GM12878 (cell line): ENCODE data around the gene HGS. TPM values are rescaled to one million over a fixed set of nuclear protein-coding genes. Genes with fewer than 3 reads are reported as not detected.
A peak's percentile ranks its signal among the peaks of the same experiment; 100 is the strongest.

ENCODE experiments used
- ATAC-seq: fragments of 200-7000 bp; cut with Tn5 transposase; 3 replicates; pipeline ENCODE4 v1.9.1; 2020; ENCODE audit warnings: mild to moderate bottlenecking, moderate library complexity
- BruUV-seq: library from RNA; stranded (reverse); fragments of 400-500 nt; replicated peaks from 2 replicates; lab custom pipeline; 2021; lab: Mats Ljungman, UMichigan
- CTCF ChIA-PET: fragments of 300-600 bp; sonication (Branson Sonifier 250); formaldehyde crosslinking; extraction: SDS; loops from one replicate; lab custom pipeline; 2021; ENCODE audit warnings: inconsistent platforms; lab: Yijun Ruan, JAX
- POLR2A ChIA-PET: fragments of 350-600 bp; formaldehyde crosslinking; extraction: SDS; loops from one replicate; lab custom pipeline; 2021; ENCODE audit warnings: inconsistent platforms; lab: Charles Lee
- RAD21 ChIA-PET: fragments of 300-600 bp; sonication (Branson Sonifier 250); formaldehyde crosslinking; loops from one replicate; lab custom pipeline; 2023; ENCODE audit warnings: antibody characterized with exemption; ENCODE audit not compliant: unreplicated experiment; lab: Charles Lee
- SMC1A ChIA-PET: fragments of 300-600 bp; sonication (Branson Sonifier 250); formaldehyde crosslinking; loops from one replicate; lab custom pipeline; 2023; ENCODE audit not compliant: unreplicated experiment, uncharacterized antibody; lab: Charles Lee
- DNase-seq: peaks from one replicate; pipeline ENCODE4 v3.0.0-alpha.2; 2011; ENCODE audit warnings: low read depth, low spot score
- FAIRE-seq: peaks from 3 replicates; lab custom pipeline; 2011; peaks lifted over from hg19 to GRCh38; lab: Jason Lieb, UNC
- H2AFZ ChIP-seq: 2 replicates; pipeline ENCODE4 v1.6.0; 2011; ENCODE audit warnings: low read depth, low read length, control low read depth; ENCODE audit not compliant: control insufficient read depth
- H3K27ac ChIP-seq: 2 replicates; pipeline ENCODE4 v1.5.1; 2011; ENCODE audit warnings: control low read depth; ENCODE audit not compliant: control insufficient read depth, insufficient read depth
- H3K27me3 ChIP-seq, 2 experiments: replicated peaks in 1 of 2; 2 replicates each; pipeline versions ENCODE4 v1.6.0 to v1.6.1; 2011; ENCODE audit warnings: low read length in 1 of 2; ENCODE audit not compliant: control insufficient read depth in 2 of 2, insufficient read depth in 2 of 2
- H3K36me3 ChIP-seq, 2 experiments: 2 replicates each; pipeline ENCODE4 v1.5.1; 2011; ENCODE audit warnings: low read length in 1 of 2; ENCODE audit not compliant: control insufficient read depth in 2 of 2, insufficient read depth in 2 of 2
- H3K4me1 ChIP-seq: 2 replicates; pipeline ENCODE4 v1.6.1; 2011; ENCODE audit warnings: mild to moderate bottlenecking, low read length, moderate library complexity, mixed read lengths; ENCODE audit not compliant: control insufficient read depth, insufficient read depth
- H3K4me2 ChIP-seq: 2 replicates; pipeline ENCODE4 v1.6.0; 2011; ENCODE audit warnings: control low read depth; ENCODE audit not compliant: control insufficient read depth, insufficient read depth
- H3K4me3 ChIP-seq: fragments of 200-600 bp; sonication (generic); 2 replicates; pipeline ENCODE4 v1.5.1; 2016
- H3K79me2 ChIP-seq: 2 replicates; pipeline ENCODE4 v1.6.0; 2011; ENCODE audit warnings: low read length; ENCODE audit not compliant: control insufficient read depth, insufficient read depth
- H3K9ac ChIP-seq: 2 replicates; pipeline ENCODE4 v1.8.0; 2011; ENCODE audit warnings: low read length, control low read depth, mixed read lengths; ENCODE audit not compliant: control insufficient read depth, insufficient read depth
- H3K9me3 ChIP-seq: replicated peaks from 3 replicates; pipeline ENCODE4 v1.5.1; 2011; ENCODE audit warnings: mild to moderate bottlenecking, low read length; ENCODE audit not compliant: control insufficient read depth, insufficient read depth
- H4K20me1 ChIP-seq: 2 replicates; pipeline ENCODE4 v1.6.0; 2011; ENCODE audit not compliant: control insufficient read depth, insufficient read depth
- BRCA1 ChIP-seq: IDR thresholded peaks from 2 replicates; pipeline ENCODE4 v1.6.1; 2011; ENCODE audit warnings: low read depth, low read length, improper control_type of control experiment
- EED ChIP-seq: sonication (generic); IDR thresholded peaks from 2 replicates; pipeline ENCODE4 v1.6.1; 2016; ENCODE audit warnings: antibody characterized with exemption, low read depth
- LARP7 ChIP-seq: fragments of 450-650 bp; IDR thresholded peaks from 2 replicates; pipeline ENCODE4 v1.6.1; 2017; ENCODE audit warnings: mild to moderate bottlenecking
- PRDM15 ChIP-seq: fragments of 450-650 bp; formaldehyde crosslinking; IDR thresholded peaks from 2 replicates; pipeline ENCODE4 v1.4.0; 2020; ENCODE audit warnings: mild to moderate bottlenecking, moderate library complexity
- RCOR1 ChIP-seq: conservative IDR thresholded peaks from 2 replicates; pipeline ENCODE4 v1.6.1; 2012; ENCODE audit warnings: low read depth, low read length, improper control_type of control experiment
- whole genome bisulfite sequencing: methylation state at CpG from one replicate; pipeline ENCODE4 v1.1.6; 2016; ENCODE audit warnings: low lambda C conversion rate; ENCODE audit not compliant: insufficient replicate concordance, insufficient coverage; ENCODE audit errors: missing lambda C conversion rate; 5-methylcytosine and 5-hydroxymethylcytosine counted together
- in situ Hi-C: fragments of 300-500 bp; cut with MboI; formaldehyde crosslinking; loops from 9 replicates; pipeline ENCODE4 v1.14.3; 2018; ENCODE audit warnings: mixed read lengths
- intact Hi-C: fragments of 100-400 bp; cut with micrococcal nuclease; formaldehyde crosslinking; loops from one replicate; pipeline ENCODE4 v1.14.2; 2022; ENCODE audit not compliant: unreplicated experiment
- polyA plus RNA-seq, 11 experiments: library from polyadenylated mRNA; depleted of rRNA in 4 of 11; unstranded in 6 of 11; stranded (reverse) in 5 of 11; fragments of >200 nt; fragmentation: Nextera tagmentation in 4 of 11; fragmentation: Illumina TruSeq in 1 of 11; extraction: Ambion mirVana in 4 of 11; extraction: Trizol in 1 of 11; gene quantifications; 1 replicate in 1 of 11; 2 replicates in 10 of 11; pipeline versions ENCODE4 v1.2.1 to v1.2.3, GENCODE V29; 2011 to 2016; ENCODE audit warnings: inconsistent platforms in 2 of 11, missing spikeins in 2 of 11, low read depth in 1 of 11
- total RNA-seq, 4 experiments: library from RNA; depleted of rRNA in 3 of 4; stranded (reverse); fragments of >200 nt in 3 of 4; fragmentation: Illumina TruSeq in 1 of 4; extraction: Trizol in 1 of 4; gene quantifications; 2 replicates each; pipeline versions ENCODE4 v1.2.1 to v1.2.3, GENCODE V29; 2013 to 2021

HGS gene
- total and polyA plus RNA-seq, 10 of the 15 experiments (the other 5 are each of a cell fraction or from before 2014, with no cell fraction given) = 2.2 to 85.6 (median 55.3) TPM

- H2AFZ ChIP-seq = peak overlapping the region; percentile 53
- peaks cover 8% of the 10 kb centered on the region; the same call in 1 of the 2 replicates for H3K4me1 ChIP-seq
- ATAC-seq = peak; percentile 84
- ChIA-PET POLR2A (no interaction called here), CTCF (no interaction called here), SMC1A (no interaction called here), RAD21 (no interaction called here)
- 22% methylated on average over 25 of the region's 27 CpGs for WGBS
- no peaks in the 10 kb centered on the region; a peak in 2 of 4 replicates for H3K27me3 ChIP-seq
- peak; percentile 26; the same call in 1 of the 2 replicates for TF ChIP-seq LARP7
- no peak for TF ChIP-seq EED
- TF ChIP-seq RCOR1 = no peak
- TF ChIP-seq BRCA1 = no peak
- no peak for TF ChIP-seq PRDM15 (CRISPR knock-in tag)
- intact Hi-C loops = no loop called here
- H3K9me3 ChIP-seq = peaks cover 6% of the 10 kb centered on the region; the same call in 2 of the 3 replicates
- H3K9ac ChIP-seq = peak overlapping the region; percentile 32; the same call in 1 of the 2 replicates
- peak overlapping the region; percentile 61 for H3K4me3 ChIP-seq
- in situ Hi-C loops = no loop called here
- H3K27ac ChIP-seq = no peak overlapping the region
- H3K79me2 ChIP-seq = no peaks in the 10 kb centered on the region
- H3K4me2 ChIP-seq = peak overlapping the region; percentile 73
- H4K20me1 ChIP-seq = no peaks in the 10 kb centered on the region
- no TSS peak for BruUV-seq
- no peak for DNase-seq
- FAIRE-seq = no peak
- no peaks in the 10 kb centered on the region for H3K36me3 ChIP-seq
Observed at GRCh38 chr17:81652906-81653771, 30.7 kb upstream of the HGS start.
